ENCODE results near the gene PDE4DIP.
"Not testable (repeated sequence)": the region's sequence is repeated elsewhere in the genome, so short reads cannot be mapped to it uniquely, and the experiment has no call there.

GRCh38 chr1:148853363-148853762 is 9.1 kb downstream of the PDE4DIP start:
- TF ChIP-seq, protein P1, sequence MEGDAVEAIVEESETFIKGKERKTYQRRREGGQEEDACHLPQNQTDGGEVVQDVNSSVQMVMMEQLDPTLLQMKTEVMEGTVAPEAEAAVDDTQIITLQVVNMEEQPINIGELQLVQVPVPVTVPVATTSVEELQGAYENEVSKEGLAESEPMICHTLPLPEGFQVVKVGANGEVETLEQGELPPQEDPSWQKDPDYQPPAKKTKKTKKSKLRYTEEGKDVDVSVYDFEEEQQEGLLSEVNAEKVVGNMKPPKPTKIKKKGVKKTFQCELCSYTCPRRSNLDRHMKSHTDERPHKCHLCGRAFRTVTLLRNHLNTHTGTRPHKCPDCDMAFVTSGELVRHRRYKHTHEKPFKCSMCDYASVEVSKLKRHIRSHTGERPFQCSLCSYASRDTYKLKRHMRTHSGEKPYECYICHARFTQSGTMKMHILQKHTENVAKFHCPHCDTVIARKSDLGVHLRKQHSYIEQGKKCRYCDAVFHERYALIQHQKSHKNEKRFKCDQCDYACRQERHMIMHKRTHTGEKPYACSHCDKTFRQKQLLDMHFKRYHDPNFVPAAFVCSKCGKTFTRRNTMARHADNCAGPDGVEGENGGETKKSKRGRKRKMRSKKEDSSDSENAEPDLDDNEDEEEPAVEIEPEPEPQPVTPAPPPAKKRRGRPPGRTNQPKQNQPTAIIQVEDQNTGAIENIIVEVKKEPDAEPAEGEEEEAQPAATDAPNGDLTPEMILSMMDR (IDR thresholded peaks at IDR 0.05), result not testable (repeated sequence)
- TF ChIP-seq POLR2AphosphoS5 (IDR thresholded peaks at IDR 0.05; ENCODE audit: low read depth, low read length); SIN3A (IDR thresholded peaks at IDR 0.05; ENCODE audit: borderline replicate concordance, insufficient read depth, low read depth, low read length); TCF7L2 (IDR thresholded peaks at IDR 0.05; ENCODE audit: low read depth, low read length): not testable (repeated sequence)
- TF ChIP-seq, protein P2, sequence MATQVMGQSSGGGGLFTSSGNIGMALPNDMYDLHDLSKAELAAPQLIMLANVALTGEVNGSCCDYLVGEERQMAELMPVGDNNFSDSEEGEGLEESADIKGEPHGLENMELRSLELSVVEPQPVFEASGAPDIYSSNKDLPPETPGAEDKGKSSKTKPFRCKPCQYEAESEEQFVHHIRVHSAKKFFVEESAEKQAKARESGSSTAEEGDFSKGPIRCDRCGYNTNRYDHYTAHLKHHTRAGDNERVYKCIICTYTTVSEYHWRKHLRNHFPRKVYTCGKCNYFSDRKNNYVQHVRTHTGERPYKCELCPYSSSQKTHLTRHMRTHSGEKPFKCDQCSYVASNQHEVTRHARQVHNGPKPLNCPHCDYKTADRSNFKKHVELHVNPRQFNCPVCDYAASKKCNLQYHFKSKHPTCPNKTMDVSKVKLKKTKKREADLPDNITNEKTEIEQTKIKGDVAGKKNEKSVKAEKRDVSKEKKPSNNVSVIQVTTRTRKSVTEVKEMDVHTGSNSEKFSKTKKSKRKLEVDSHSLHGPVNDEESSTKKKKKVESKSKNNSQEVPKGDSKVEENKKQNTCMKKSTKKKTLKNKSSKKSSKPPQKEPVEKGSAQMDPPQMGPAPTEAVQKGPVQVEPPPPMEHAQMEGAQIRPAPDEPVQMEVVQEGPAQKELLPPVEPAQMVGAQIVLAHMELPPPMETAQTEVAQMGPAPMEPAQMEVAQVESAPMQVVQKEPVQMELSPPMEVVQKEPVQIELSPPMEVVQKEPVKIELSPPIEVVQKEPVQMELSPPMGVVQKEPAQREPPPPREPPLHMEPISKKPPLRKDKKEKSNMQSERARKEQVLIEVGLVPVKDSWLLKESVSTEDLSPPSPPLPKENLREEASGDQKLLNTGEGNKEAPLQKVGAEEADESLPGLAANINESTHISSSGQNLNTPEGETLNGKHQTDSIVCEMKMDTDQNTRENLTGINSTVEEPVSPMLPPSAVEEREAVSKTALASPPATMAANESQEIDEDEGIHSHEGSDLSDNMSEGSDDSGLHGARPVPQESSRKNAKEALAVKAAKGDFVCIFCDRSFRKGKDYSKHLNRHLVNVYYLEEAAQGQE (IDR thresholded peaks at IDR 0.05; ENCODE audit: insufficient read depth in 1 of 2, low read depth in 2 of 2, low read length in 1 of 2), result not testable (repeated sequence)

Data from Panc1 (cell line).